PC-3 (cell line): ENCODE measurements around the gene QARS1.

Experiments used
- EZH2 ChIP-seq: fragments of 300-600 bp; sonication (generic); IDR thresholded peaks from one replicate; pipeline ENCODE4 v1.6.1; 2017; ENCODE audit warnings: antibody characterized with exemption, mild to moderate bottlenecking, low read length; ENCODE audit not compliant: unreplicated experiment
- TF ChIP-seq, protein P1 (sequence below): fragments of 300-600 bp; sonication (generic); conservative IDR thresholded peaks from 2 replicates; pipeline ENCODE4 v1.5.1; 2017; ENCODE audit warnings: antibody characterized with exemption, low read depth, mild to moderate bottlenecking, low read length

DNA sequence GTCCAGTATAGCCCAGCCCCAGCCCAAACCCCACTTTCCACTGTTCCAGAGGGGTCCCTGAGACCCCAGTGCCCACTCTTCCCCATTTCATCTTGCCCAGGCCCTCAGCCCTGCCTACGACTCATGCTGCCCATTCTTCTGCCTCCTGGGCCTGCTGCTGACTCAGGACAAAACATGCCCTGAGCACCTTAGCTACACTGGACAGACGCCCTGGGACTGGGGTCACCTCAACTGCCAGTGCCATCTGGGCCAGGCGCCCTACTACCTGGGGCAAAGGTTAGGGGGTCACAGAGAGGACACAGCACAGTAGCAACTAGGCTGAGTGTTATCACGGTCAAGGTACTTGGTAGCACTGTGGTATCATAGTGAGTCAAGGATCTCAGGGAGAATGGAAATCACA, 30.9 kb upstream of the QARS1 start:
- TF ChIP-seq, protein P1, sequence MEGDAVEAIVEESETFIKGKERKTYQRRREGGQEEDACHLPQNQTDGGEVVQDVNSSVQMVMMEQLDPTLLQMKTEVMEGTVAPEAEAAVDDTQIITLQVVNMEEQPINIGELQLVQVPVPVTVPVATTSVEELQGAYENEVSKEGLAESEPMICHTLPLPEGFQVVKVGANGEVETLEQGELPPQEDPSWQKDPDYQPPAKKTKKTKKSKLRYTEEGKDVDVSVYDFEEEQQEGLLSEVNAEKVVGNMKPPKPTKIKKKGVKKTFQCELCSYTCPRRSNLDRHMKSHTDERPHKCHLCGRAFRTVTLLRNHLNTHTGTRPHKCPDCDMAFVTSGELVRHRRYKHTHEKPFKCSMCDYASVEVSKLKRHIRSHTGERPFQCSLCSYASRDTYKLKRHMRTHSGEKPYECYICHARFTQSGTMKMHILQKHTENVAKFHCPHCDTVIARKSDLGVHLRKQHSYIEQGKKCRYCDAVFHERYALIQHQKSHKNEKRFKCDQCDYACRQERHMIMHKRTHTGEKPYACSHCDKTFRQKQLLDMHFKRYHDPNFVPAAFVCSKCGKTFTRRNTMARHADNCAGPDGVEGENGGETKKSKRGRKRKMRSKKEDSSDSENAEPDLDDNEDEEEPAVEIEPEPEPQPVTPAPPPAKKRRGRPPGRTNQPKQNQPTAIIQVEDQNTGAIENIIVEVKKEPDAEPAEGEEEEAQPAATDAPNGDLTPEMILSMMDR = no peak
- no peak for TF ChIP-seq EZH2
